Measurements from ENCODE around the gene ZKSCAN3.
"Not testable (repeated sequence)": the region's sequence is repeated elsewhere in the genome, so short reads cannot be mapped to it uniquely, and the experiment has no call there.

Gene ZKSCAN3

DNA sequence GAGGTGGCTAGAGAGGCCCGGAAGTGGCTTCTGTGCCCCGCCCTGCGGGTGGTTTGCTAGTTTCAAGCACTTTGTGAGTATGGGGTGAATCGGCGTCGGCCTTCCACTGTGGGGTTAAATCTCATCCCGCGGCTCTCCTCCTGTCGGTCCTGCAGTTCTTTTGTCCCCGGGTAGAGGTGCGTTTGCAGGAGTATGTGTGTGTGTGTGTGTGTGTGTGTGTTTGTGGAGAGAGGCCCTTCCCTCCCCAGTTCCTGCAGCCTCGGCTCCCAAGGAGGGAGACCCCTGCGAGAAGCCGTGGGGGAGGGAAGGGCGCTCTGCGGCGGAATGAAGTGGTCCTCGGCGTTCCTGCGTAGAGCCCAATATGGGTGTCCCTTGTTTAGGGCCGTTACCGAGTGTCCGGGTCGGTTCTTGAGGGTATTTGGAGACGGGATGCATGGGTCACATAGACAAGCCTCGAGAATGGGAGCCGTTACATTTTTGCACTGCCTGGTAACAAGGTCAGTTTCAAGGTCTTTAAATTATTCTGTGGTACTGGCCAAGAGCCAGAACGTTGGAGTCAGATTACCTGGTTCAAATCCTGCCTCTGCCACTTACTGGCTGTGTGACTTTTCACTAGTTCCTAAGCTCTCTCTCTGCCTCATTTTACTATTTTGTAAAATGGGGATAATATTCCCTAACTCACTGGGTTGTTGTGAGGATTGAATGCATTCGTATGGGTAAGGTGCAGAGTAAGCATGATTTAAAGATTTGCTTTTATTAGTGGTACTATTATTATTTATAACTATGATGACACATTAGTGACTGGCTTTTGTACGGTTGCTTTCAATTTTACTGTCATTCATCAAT lies at the start of gene ZKSCAN3:
Gene ZKSCAN3, plus strand, starts transcription at position 56 of the 846 bp plus-strand sequence. CDS start 9,640 bp downstream, outside the sequence.
- H3K9me3 Mint-ChIP-seq = no peaks in the 10 kb centered on the region
- H3K27ac Mint-ChIP-seq = peak within 1 kb of the TSS; percentile 93
- peak within 1 kb of the TSS; percentile 97 for H3K4me3 Mint-ChIP-seq
- H3K27me3 Mint-ChIP-seq = peaks cover 2% of the 10 kb centered on the region
- peaks cover 43% of the 10 kb centered on the region for H3K4me1 Mint-ChIP-seq
- H3K36me3 Mint-ChIP-seq = peaks cover 2% of the 10 kb centered on the region

DNA sequence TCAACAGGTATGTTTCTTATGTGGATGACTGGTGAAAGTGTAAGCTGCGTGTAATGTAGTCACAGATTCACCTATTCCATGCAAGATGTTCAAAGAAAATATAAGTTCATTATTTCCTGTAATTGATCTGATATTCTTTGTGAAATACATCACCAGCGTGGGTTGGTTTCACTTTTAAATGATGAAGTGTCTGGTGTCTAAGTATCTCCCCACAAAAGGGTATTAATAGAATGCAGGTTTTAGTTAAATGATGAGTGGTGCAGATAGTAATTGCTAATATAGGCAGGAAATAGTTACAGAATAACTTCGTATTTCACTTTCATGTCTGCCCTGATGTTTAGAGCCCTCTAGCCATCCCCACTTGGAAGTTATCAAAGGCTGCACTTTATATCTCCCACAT lies 46.2 kb upstream of the ZKSCAN3 start:
- peaks cover 8% of the 10 kb centered on the region for H3K27me3 Mint-ChIP-seq
- peaks cover 12% of the 10 kb centered on the region for H3K9me3 Mint-ChIP-seq
- peak overlapping the region; percentile 82 for H3K27ac Mint-ChIP-seq
- no peak overlapping the region for H3K4me3 Mint-ChIP-seq
- H3K36me3 Mint-ChIP-seq = peaks cover 4% of the 10 kb centered on the region
- peaks cover 12% of the 10 kb centered on the region for H3K4me1 Mint-ChIP-seq

DNA sequence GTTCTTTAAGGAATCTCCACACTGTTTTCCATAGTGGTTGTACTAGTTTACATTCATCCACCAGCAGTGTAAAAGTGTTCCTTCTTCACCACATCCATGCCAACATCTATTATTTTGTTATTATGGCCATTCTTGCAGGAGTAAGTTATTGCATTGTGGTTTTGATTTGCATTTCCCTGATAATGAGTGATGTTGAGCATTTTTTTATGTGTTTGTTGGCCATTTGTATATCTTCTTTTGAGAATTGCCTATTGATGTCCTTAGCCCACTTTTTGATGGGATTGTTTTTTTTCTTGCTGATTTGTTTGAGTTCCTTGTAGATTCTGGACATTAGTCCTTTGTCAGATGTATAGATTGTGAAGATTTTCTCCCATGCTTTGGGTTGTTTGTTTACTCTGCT lies 43.4 kb upstream of the ZKSCAN3 start:
- not testable (repeated sequence) for H3K27ac Mint-ChIP-seq, H3K4me3 Mint-ChIP-seq, H3K36me3 Mint-ChIP-seq
- Mint-ChIP-seq H3K4me1 (peaks cover 12% of the 10 kb centered on the region), H3K9me3 (peaks cover 15% of the 10 kb centered on the region), H3K27me3 (peaks cover 16% of the 10 kb centered on the region)

DNA sequence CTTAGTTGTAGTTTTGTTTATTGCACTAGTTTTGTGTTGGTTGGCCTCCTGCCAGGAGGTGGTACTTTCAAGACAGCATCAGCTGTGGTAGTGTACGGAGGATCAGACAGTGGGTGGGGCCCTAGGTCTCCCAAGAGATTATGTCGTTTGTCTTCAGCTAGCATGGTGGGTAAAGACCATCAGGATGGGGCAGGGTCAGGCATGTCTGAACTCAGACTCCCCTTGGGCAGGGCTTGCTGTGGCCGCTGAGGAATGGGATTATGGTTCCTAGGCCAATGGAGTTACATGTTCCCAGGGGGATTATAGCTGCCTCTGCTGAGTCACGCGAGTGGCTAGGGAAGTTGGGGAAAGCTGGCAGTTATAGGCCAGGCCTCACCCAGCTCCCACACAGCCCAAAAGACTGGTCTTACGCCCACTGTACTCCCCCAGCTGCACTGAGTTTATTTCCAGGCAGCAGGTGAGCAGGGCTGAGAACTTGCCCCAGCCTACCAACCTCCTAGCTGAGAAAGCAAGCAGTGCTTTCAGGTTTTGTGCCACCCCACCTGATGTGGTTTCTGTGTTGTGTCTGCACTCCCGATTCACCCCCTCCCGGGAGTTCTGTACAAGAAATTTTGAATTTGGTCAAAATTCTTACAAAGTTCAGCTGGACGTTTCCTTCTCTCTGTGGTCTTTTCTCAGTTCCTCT lies 38.5 kb upstream of the ZKSCAN3 start:
- no peaks in the 10 kb centered on the region for H3K4me1 Mint-ChIP-seq
- H3K4me3 Mint-ChIP-seq = no peak overlapping the region
- H3K36me3 Mint-ChIP-seq = no peaks in the 10 kb centered on the region
- H3K27me3 Mint-ChIP-seq = peaks cover 25% of the 10 kb centered on the region
- H3K27ac Mint-ChIP-seq = no peak overlapping the region
- H3K9me3 Mint-ChIP-seq = peaks cover 12% of the 10 kb centered on the region

DNA sequence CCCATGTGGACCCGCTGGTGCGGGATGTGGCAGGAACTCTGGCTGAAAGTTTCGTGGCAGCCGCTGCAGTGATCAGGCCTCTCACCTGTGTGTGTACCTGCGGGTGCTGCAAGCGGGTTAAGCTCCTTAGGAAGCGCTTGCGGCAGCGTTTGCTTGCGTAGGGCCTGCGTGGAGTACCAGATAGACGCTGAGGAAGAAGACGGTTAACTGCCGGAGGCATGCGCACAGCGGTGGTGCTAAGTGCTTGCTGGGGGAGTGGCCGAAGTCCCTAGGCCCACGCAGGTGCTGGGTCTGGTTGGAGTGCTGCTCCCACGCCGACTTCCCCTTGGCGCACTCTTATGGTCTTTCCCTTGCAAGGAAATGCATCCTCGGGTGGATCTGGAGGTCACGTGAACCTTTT lies 36.8 kb upstream of the ZKSCAN3 start:
- peaks cover 7% of the 10 kb centered on the region for H3K9me3 Mint-ChIP-seq
- no peaks in the 10 kb centered on the region for H3K36me3 Mint-ChIP-seq
- no peaks in the 10 kb centered on the region for H3K4me1 Mint-ChIP-seq
- peaks cover 22% of the 10 kb centered on the region for H3K27me3 Mint-ChIP-seq
- no peak overlapping the region for H3K4me3 Mint-ChIP-seq
- no peak overlapping the region for H3K27ac Mint-ChIP-seq

DNA sequence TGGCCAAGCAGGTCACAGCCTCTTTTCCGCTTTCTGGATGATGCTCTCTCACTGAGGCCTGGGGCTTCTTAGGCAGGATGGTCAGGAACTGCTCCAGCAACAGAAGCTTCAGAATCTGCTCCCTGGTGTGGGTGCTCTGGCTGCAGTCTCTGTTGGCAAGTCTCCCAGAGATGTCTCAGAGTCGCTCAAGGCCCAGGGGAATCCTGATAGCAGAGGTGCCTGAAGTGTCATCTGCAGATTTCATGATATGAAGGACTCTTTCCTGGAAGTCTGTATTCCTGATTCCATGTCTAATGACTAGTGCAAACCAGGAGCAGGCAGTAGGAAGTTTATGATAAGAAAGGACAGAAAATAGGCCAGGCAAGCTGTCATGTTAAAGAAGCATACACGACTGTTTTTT lies 34.1 kb upstream of the ZKSCAN3 start:
- Mint-ChIP-seq H3K4me3 (no peak overlapping the region), H3K4me1 (no peaks in the 10 kb centered on the region), H3K9me3 (no peaks in the 10 kb centered on the region), H3K27ac (no peak overlapping the region), H3K36me3 (no peaks in the 10 kb centered on the region), H3K27me3 (peaks cover 14% of the 10 kb centered on the region)

DNA sequence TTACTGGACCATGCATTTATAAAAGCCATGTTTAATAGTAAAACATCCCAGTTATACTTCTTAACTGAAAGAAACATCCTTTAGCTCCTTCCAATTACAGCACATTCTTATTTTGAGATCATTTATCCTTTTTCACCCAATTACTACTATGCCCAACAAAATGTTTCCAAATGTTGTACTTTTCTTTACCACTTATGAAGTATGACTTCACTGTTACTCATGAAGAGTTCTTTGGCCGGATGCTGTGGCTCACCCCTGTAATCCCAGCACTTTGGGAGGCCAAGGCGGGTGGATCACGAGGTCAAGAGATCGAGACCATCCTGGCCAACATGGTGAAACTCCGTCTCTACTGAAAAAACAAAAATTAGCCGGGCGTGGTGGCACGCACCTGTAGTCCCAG lies 31.9 kb upstream of the ZKSCAN3 start:
- H3K4me3 Mint-ChIP-seq, H3K4me1 Mint-ChIP-seq, H3K27me3 Mint-ChIP-seq, H3K27ac Mint-ChIP-seq, H3K36me3 Mint-ChIP-seq, H3K9me3 Mint-ChIP-seq: not testable (repeated sequence)

DNA sequence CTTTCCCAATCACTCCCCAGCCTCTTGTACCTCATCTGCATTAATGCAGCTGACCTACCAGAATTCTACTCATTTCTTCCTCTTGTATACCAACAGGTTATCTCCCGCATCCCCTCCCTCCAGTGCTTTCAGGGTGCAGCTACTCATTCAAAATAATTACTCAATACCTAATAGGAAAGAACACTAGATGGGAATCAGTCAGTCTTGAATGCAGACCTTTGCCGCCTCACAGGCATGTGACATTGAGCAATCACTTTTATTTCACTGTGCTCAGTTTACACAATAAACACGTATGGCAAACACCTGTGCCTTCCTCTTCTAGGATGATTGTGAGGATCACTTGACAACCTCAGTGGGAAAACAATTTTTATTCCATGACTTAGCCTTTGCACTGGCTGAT lies 27.1 kb upstream of the ZKSCAN3 start:
- Mint-ChIP-seq H3K27me3 (peaks cover 4% of the 10 kb centered on the region), H3K9me3 (peaks cover 17% of the 10 kb centered on the region), H3K4me1 (no peaks in the 10 kb centered on the region), H3K27ac (no peak overlapping the region), H3K4me3 (no peak overlapping the region), H3K36me3 (peaks cover 13% of the 10 kb centered on the region)

DNA sequence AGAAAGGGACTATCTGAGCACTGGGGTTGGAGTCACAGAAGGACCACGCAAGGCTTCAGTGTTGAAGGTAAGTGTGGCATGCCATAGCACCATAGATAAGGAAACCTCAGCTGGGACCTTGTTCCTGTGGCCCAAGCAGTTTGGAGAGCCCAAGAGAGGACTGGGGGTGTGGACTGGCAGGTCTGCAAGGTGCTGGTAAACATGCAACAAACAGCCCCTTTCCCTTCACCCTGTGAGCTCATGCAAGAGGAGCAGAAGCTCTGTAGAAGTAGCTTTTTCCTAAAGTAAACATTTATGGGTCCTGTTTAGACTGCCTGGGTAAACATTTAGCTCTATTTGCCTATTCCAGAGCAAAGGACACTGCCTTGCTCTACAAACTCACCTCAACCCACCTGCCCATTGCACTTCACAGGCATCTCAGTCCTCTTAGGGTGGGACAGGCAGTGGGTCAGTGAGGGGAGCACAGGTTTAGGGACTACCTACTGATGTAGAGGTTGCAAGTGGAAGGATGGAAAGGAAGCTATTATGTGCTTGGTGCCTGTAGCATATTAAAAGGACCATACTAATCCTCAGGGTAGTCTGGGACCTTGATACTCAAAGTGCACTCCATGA lies 25.8 kb upstream of the ZKSCAN3 start:
- no peaks in the 10 kb centered on the region for H3K4me1 Mint-ChIP-seq
- no peak overlapping the region for H3K27ac Mint-ChIP-seq
- H3K9me3 Mint-ChIP-seq = peaks cover 20% of the 10 kb centered on the region
- peaks cover 15% of the 10 kb centered on the region for H3K36me3 Mint-ChIP-seq
- peaks cover 3% of the 10 kb centered on the region for H3K27me3 Mint-ChIP-seq
- H3K4me3 Mint-ChIP-seq = no peak overlapping the region

DNA sequence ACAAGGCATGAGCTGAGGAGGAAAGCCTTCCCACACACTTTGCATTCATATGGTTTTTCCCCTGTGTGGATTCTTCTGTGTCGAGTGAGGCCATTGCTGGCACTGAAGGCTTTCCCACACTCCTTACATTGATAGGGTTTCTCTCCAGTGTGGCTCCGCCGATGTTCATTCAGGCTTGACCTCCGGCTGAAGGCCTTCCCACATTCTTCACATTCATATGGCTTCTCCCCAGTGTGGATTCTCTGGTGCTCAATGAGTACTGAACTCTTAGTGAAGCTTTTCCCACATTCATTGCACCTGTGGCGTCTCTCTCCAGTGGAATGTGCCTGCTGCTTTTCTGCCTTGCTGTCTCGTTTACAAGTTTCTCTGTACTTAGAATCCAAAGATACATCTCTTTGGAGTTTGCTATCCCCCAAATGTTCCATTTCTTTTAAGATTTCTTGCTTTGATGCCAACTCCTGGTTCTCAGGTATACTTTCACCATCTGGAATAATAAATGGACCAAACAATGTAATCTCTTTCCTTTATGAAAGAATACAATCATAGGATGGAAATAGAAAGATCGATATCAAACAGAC lies 23.3 kb upstream of the ZKSCAN3 start:
- H3K9me3 Mint-ChIP-seq = peaks cover 20% of the 10 kb centered on the region
- no peak overlapping the region for H3K27ac Mint-ChIP-seq
- peaks cover 18% of the 10 kb centered on the region for H3K36me3 Mint-ChIP-seq
- H3K27me3 Mint-ChIP-seq = peaks cover 3% of the 10 kb centered on the region
- no peak overlapping the region for H3K4me3 Mint-ChIP-seq
- H3K4me1 Mint-ChIP-seq = no peaks in the 10 kb centered on the region

DNA sequence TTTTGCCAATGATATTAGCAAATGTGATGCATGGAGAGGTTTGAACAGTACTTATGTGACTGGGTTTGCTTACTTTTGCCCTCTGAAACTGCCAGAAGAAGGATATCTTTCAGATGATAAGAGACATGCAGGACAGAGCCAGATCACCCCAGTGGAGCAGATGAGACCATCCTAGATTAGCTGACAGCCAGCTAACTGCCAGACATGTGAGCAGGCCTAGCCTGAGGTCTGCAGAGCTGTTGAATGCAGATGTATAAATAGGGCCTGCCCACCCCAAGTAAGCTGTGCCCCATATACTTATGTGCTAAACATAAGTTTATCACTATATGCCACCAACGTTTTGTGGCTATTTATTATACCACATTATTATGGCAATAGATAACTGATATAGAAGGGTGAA lies 19.7 kb upstream of the ZKSCAN3 start:
- Mint-ChIP-seq H3K9me3 (peaks cover 17% of the 10 kb centered on the region), H3K4me3 (no peak overlapping the region), H3K27me3 (no peaks in the 10 kb centered on the region), H3K36me3 (peaks cover 13% of the 10 kb centered on the region), H3K27ac (no peak overlapping the region), H3K4me1 (peaks cover 7% of the 10 kb centered on the region)

DNA sequence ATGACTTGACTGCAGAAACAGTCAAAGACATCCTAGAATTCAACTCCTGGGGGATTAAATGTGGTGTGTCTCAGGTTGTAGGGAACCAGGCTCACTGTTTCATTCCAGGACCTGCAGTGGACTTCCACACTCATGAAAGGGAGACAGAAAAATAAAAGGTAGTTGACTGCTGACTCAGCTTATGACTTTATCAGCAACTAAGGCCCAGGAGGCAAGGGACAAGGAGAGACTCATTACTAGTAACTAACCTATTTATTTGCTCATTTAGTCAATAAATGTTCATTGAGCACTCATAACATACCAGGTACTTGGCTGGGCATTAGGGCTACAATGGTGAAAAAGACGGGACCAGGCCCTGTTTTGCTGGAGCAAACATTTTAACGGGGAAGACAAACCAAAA lies 16.7 kb upstream of the ZKSCAN3 start:
- no peak overlapping the region for H3K27ac Mint-ChIP-seq
- no peaks in the 10 kb centered on the region for H3K9me3 Mint-ChIP-seq
- H3K36me3 Mint-ChIP-seq = peaks cover 5% of the 10 kb centered on the region
- peaks cover 7% of the 10 kb centered on the region for H3K4me1 Mint-ChIP-seq
- no peaks in the 10 kb centered on the region for H3K27me3 Mint-ChIP-seq
- no peak overlapping the region for H3K4me3 Mint-ChIP-seq

DNA sequence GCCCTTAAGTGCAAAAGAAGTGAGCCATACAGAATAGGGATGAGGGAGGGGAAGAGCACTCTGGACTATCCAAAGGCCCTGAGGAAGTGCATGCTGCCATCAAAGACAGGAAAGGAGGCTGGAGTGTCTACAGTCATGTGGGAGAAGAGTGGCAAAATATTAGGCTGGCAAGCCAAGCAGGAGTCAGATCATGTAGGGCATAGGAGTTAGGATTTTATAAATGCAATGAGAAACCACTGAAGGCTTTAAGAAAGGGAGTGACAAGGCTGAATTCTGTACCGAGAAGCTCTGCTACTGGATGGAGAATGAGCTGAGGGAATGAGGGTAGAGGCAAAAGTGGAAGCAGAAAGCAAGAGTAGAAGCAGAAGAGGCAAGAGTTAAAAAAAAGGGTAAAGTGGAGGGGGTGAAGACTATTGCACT lies 16.1 kb upstream of the ZKSCAN3 start:
- Mint-ChIP-seq H3K4me3 (no peak overlapping the region), H3K27ac (peak overlapping the region; percentile 14), H3K27me3 (no peaks in the 10 kb centered on the region), H3K4me1 (peaks cover 7% of the 10 kb centered on the region), H3K36me3 (peaks cover 5% of the 10 kb centered on the region), H3K9me3 (no peaks in the 10 kb centered on the region)

DNA sequence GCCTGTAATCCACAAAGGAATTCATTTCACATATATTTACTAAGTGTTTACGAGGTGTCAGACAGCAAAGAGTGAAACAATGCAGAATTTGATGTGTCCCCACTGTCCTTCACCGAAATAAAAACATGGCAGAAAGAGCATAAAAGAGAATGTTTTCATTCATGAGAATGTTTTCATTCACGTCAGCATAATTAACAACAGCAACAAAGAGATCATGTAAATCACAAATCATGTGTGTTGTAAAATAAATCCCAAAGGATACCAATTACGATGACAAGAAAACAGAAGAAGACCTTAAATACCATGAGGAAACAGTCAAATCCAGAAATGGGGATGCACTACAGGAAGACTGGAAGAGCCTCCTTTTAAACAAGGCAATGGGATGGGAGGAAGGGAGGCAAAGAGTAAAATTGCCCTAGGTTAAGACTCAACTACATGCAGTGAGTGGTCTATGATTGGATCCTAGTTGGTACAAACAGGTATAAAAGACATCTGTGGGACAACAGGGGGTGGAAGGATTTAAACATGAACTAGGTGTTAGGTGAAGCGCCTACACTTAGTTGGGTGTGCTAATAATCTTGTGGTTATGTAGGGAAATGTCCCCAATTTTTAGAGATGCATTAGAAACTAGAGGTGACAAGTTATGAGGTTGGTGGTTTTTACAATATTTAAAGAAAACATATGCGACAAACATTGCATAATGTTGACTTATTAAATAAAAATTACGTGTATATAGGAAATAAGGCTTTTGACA lies 15.3 kb upstream of the ZKSCAN3 start:
- Mint-ChIP-seq H3K27ac (peak overlapping the region; percentile 82), H3K4me1 (peaks cover 7% of the 10 kb centered on the region), H3K36me3 (no peaks in the 10 kb centered on the region), H3K4me3 (peak overlapping the region; percentile 6), H3K9me3 (no peaks in the 10 kb centered on the region), H3K27me3 (no peaks in the 10 kb centered on the region)

DNA sequence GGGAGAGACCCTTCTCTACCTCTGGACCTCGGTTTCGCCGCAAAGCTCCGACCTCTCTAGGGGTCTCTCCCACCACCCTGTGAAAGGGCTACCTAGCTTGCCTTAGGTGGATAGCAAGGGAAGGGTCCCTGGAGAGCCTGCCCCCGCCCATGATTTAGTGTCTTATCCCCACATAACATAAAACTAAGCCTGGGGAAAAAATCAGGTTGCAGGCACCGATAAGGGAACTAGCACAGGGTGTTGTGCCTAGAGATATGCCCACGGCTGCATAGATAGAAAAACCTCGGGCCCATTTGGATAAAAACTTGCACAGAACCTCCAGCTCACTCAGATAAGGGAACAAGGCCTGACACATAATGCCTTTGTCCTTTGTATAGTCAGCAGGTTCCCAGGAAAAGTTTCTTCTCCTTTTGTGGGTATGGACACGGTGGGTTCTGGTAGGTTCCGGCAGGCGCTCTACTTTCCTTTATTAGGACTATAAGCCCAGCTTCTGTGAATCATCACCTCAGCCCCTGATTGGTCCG lies 14.6 kb upstream of the ZKSCAN3 start:
- peaks cover 7% of the 10 kb centered on the region for H3K4me1 Mint-ChIP-seq
- no peaks in the 10 kb centered on the region for H3K36me3 Mint-ChIP-seq
- H3K27ac Mint-ChIP-seq = no peak overlapping the region
- no peaks in the 10 kb centered on the region for H3K27me3 Mint-ChIP-seq
- H3K4me3 Mint-ChIP-seq = no peak overlapping the region
- no peaks in the 10 kb centered on the region for H3K9me3 Mint-ChIP-seq

All from activated naive CD4-positive, alpha-beta T cell treated with anti-CD3 and anti-CD28 coated beads, Interleukin-2, amount 50 U/mL, for 24 hours (primary cell).